Measurements from ENCODE around the gene SCAF4.
A peak's percentile ranks its signal among the peaks of the same experiment; 100 is the strongest.
"Not testable (repeated sequence)": the region's sequence is repeated elsewhere in the genome, so short reads cannot be mapped to it uniquely, and the experiment has no call there.

The SCAF4 gene

GRCh38 chr21:31731857-31732596 is at the start of gene SCAF4:
Gene SCAF4, minus strand, starts transcription at chr21:31732118. Its CDS starts 426 bp downstream, at chr21:31731692.
- peak; percentile 77 for DNase-seq (ENCODE audit: low read depth)

GRCh38 chr21:31780944-31781343 is 49.0 kb upstream of the SCAF4 start:
- DNase-seq (ENCODE audit: low read depth), result no peak

GRCh38 chr21:31778546-31778945 is 46.6 kb upstream of the SCAF4 start:
- no peak for DNase-seq (ENCODE audit: low read depth)

GRCh38 chr21:31777857-31778256 is 45.9 kb upstream of the SCAF4 start:
- DNase-seq (ENCODE audit: low read depth), result no peak

- no peak for DNase-seq (ENCODE audit: low read depth)
Measured at GRCh38 chr21:31774031-31774430, 42.1 kb upstream of the SCAF4 start.

- no peak for DNase-seq (ENCODE audit: low read depth)
Measured at GRCh38 chr21:31772674-31773555, 41.0 kb upstream of the SCAF4 start.

- DNase-seq (ENCODE audit: low read depth), result no peak
Measured at GRCh38 chr21:31771685-31772084, 39.8 kb upstream of the SCAF4 start.

GRCh38 chr21:31768710-31769109 is 36.8 kb upstream of the SCAF4 start:
- DNase-seq (ENCODE audit: low read depth), result no peak

- DNase-seq (ENCODE audit: low read depth), result no peak
Measured at GRCh38 chr21:31766899-31767298, 35.0 kb upstream of the SCAF4 start.

GRCh38 chr21:31765850-31766249 is 33.9 kb upstream of the SCAF4 start:
- DNase-seq (ENCODE audit: low read depth), result not testable (repeated sequence)

GRCh38 chr21:31760931-31761330 is 29.0 kb upstream of the SCAF4 start:
- no peak for DNase-seq (ENCODE audit: low read depth)

GRCh38 chr21:31756787-31757186 is 24.9 kb upstream of the SCAF4 start:
- no peak for DNase-seq (ENCODE audit: low read depth)

- no peak for DNase-seq (ENCODE audit: low read depth)
Measured at GRCh38 chr21:31755027-31755426, 23.1 kb upstream of the SCAF4 start.

- no peak for DNase-seq (ENCODE audit: low read depth)
Measured at GRCh38 chr21:31754708-31754960, 22.7 kb upstream of the SCAF4 start.

GRCh38 chr21:31753949-31754707 is 22.2 kb upstream of the SCAF4 start:
- no peak for DNase-seq (ENCODE audit: low read depth)

- DNase-seq (ENCODE audit: low read depth), result no peak
Measured at GRCh38 chr21:31752967-31753366, 21.0 kb upstream of the SCAF4 start.

- no peak for DNase-seq (ENCODE audit: low read depth)
Measured at GRCh38 chr21:31752352-31752751, 20.4 kb upstream of the SCAF4 start.

- DNase-seq (ENCODE audit: low read depth), result no peak
Measured at GRCh38 chr21:31750843-31751242, 18.9 kb upstream of the SCAF4 start.

GRCh38 chr21:31744182-31744800 is 12.4 kb upstream of the SCAF4 start:
- no peak for DNase-seq (ENCODE audit: low read depth)

GRCh38 chr21:31743712-31744111 is 11.8 kb upstream of the SCAF4 start:
- no peak for DNase-seq (ENCODE audit: low read depth)

- DNase-seq (ENCODE audit: low read depth), result no peak
Measured at GRCh38 chr21:31741116-31741515, 9.2 kb upstream of the SCAF4 start.
